ENCODE measurements around the gene PRG2.

GRCh38 chr11:57391111-57391510, 661 bp upstream of the PRG2 start:
- TF ChIP-seq CTCF (IDR thresholded peaks at IDR 0.05; ENCODE audit: insufficient read depth, low read length, poor library complexity, severe bottlenecking), result no peak
- TF ChIP-seq EZH2phosphoT487 (conservative IDR thresholded peaks at IDR 0.05; ENCODE audit: low read length), result no peak
